Smooth muscle cell (in vitro differentiated cells): ENCODE measurements around the gene SEPTIN3. TPM values are rescaled to one million over a fixed set of nuclear protein-coding genes. Genes with fewer than 3 reads are reported as not detected.
A peak's percentile ranks its signal among the peaks of the same experiment; 100 is the strongest.

Source experiments
- DNase-seq: peaks from one replicate; lab custom pipeline; 2025; ENCODE audit not compliant: unreplicated experiment; lab: John Stamatoyannopoulos, UW
- H2AFZ ChIP-seq: fragments of 200-600 bp; sonication (generic); 2 replicates; pipeline ENCODE4 v1.6.0; 2016; ENCODE audit warnings: antibody characterized with exemption, low read depth, mild to moderate bottlenecking
- H3F3A ChIP-seq: fragments of 200-600 bp; sonication (generic); 2 replicates; pipeline ENCODE4 v1.6.0; 2017; ENCODE audit warnings: antibody characterized with exemption, low read depth
- H3K27ac ChIP-seq: fragments of 200-600 bp; sonication (generic); 2 replicates; pipeline ENCODE4 v1.5.1; 2016; ENCODE audit warnings: low read depth, mild to moderate bottlenecking
- H3K27me3 ChIP-seq: fragments of 200-600 bp; sonication (generic); 2 replicates; pipeline ENCODE4 v1.6.1; 2016; ENCODE audit warnings: low read depth, mild to moderate bottlenecking
- H3K36me3 ChIP-seq: fragments of 200-600 bp; sonication (generic); 2 replicates; pipeline ENCODE4 v1.5.1; 2016; ENCODE audit warnings: low read depth
- H3K4me1 ChIP-seq: fragments of 200-600 bp; sonication (generic); 2 replicates; pipeline ENCODE4 v1.5.1; 2016; ENCODE audit warnings: low read depth
- H3K4me2 ChIP-seq: fragments of 200-600 bp; sonication (generic); 2 replicates; pipeline ENCODE4 v1.6.0; 2016; ENCODE audit warnings: mild to moderate bottlenecking
- H3K4me3 ChIP-seq: fragments of 200-600 bp; sonication (generic); 2 replicates; pipeline ENCODE4 v1.5.1; 2016; ENCODE audit warnings: mild to moderate bottlenecking
- H3K79me2 ChIP-seq: fragments of 200-600 bp; sonication (generic); 2 replicates; pipeline ENCODE4 v1.6.0; 2016; ENCODE audit warnings: low read depth, mild to moderate bottlenecking
- H3K9ac ChIP-seq: fragments of 200-600 bp; sonication (generic); 2 replicates; pipeline ENCODE4 v1.6.0; 2016; ENCODE audit warnings: low read depth
- H3K9me3 ChIP-seq: fragments of 200-600 bp; sonication (generic); replicated peaks from 2 replicates; pipeline ENCODE4 v1.5.1; 2016; ENCODE audit warnings: low read depth
- H4K20me1 ChIP-seq: fragments of 200-600 bp; sonication (generic); 2 replicates; pipeline ENCODE4 v1.6.0; 2016; ENCODE audit warnings: low read depth
- WGBS: methylation state at CpG from one replicate; pipeline ENCODE4 v1.1.7; 2016; ENCODE audit warnings: low lambda C conversion rate; 5-methylcytosine and 5-hydroxymethylcytosine counted together
- polyA plus RNA-seq: library from polyadenylated mRNA; unstranded; fragments of >200 nt; fragmentation: Nextera tagmentation; extraction: Ambion mirVana; gene quantifications from 2 replicates; pipeline ENCODE4 v1.2.1, GENCODE V29; 2016
- total RNA-seq: library from RNA; depleted of rRNA; stranded (reverse); fragments of >200 nt; gene quantifications from 2 replicates; pipeline ENCODE4 v1.2.3, GENCODE V29; 2014
- TF ChIP-seq, protein P1 (sequence below): fragments of 200-600 bp; sonication (generic); IDR thresholded peaks from 2 replicates; pipeline ENCODE4 v1.5.1; 2017; ENCODE audit warnings: borderline replicate concordance, mild to moderate bottlenecking, antibody characterized with exemption; ENCODE audit not compliant: insufficient read depth, poor library complexity, severe bottlenecking

Gene SEPTIN3
- total and polyA plus RNA-seq, 2 experiments from 2014 or later, result 0.99 to 1.1 TPM

DNA sequence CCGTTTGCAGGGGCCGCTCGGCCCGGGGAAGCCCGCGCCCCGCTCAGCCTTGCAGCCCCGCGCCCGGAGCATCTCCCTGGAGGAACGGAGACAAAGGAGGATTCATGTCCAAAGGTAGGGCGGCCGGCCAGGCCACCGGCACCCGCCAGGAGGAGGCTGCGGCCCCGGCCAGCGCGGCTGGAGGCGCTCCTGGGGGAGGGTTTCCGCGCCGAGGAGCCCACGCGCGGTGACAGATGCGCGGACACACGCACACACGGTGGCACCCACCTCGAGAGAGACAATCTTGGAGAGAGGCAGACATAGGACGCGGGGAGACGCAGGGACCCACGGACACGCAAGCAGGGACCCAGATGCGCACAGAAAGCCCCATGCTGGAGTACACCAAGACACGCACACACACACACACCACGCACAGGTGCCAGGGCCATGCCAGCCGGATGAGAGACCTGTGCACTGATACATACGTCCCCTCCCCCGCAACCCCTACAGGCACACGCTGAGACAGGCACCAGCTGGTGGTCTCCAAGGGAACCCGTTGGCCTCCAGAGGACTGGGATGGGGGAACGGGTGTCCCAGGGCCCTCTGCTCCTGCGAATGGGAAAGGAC lies 7.8 kb downstream of the SEPTIN3 start:
- H3K4me2 ChIP-seq, result peak overlapping the region; percentile 88
- TF ChIP-seq, protein P1, sequence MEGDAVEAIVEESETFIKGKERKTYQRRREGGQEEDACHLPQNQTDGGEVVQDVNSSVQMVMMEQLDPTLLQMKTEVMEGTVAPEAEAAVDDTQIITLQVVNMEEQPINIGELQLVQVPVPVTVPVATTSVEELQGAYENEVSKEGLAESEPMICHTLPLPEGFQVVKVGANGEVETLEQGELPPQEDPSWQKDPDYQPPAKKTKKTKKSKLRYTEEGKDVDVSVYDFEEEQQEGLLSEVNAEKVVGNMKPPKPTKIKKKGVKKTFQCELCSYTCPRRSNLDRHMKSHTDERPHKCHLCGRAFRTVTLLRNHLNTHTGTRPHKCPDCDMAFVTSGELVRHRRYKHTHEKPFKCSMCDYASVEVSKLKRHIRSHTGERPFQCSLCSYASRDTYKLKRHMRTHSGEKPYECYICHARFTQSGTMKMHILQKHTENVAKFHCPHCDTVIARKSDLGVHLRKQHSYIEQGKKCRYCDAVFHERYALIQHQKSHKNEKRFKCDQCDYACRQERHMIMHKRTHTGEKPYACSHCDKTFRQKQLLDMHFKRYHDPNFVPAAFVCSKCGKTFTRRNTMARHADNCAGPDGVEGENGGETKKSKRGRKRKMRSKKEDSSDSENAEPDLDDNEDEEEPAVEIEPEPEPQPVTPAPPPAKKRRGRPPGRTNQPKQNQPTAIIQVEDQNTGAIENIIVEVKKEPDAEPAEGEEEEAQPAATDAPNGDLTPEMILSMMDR, result no peak
- H4K20me1 ChIP-seq, result no peaks in the 10 kb centered on the region
- H3K27ac ChIP-seq, result no peak overlapping the region
- no peak overlapping the region for H3K9ac ChIP-seq
- DNase-seq, result no peak
- no peaks in the 10 kb centered on the region for H3K9me3 ChIP-seq
- H2AFZ ChIP-seq, result peak overlapping the region; percentile 79
- no peaks in the 10 kb centered on the region for H3K79me2 ChIP-seq
- H3K27me3 ChIP-seq, result peaks cover 35% of the 10 kb centered on the region
- WGBS, result 6% methylated on average over 39 of the region's 46 CpGs
- H3K4me1 ChIP-seq, result peaks cover 4% of the 10 kb centered on the region
- H3F3A ChIP-seq, result no peaks in the 10 kb centered on the region
- H3K36me3 ChIP-seq, result no peaks in the 10 kb centered on the region
- H3K4me3 ChIP-seq, result peak overlapping the region; percentile 49

DNA sequence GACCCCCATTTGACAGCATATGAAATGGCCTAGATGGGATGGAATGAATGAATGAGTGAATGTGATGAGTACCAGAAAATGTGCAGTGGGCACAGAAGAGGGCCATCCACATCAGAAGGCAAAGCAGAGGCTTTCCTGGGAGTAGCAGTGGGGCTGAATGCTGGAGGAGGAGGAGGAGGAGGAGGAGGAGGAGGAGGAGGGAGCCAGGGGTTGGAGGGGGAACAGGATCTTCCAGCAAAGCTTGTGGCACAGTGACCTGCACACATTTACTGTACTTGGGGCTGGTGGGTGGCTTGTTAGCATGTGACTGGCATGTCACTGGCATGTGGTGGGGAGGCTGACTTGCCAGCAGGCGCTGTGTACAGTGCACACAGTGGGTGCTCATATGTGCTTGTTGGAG lies 9.5 kb downstream of the SEPTIN3 start:
- Histone ChIP-seq H4K20me1 (no peaks in the 10 kb centered on the region), H3F3A (no peaks in the 10 kb centered on the region), H3K27me3 (peaks cover 32% of the 10 kb centered on the region), H3K36me3 (no peaks in the 10 kb centered on the region), H3K9me3 (no peaks in the 10 kb centered on the region), H3K79me2 (no peaks in the 10 kb centered on the region), H3K27ac (no peak overlapping the region), H3K4me1 (peaks cover 4% of the 10 kb centered on the region), H3K4me3 (no peak overlapping the region), H3K4me2 (no peak overlapping the region), H2AFZ (no peak overlapping the region), H3K9ac (no peak overlapping the region)
- TF ChIP-seq, protein P1, result no peak
- 100% methylated on average over 1 of the region's 1 CpG for WGBS
- DNase-seq, result no peak

GRCh38 chr22:41979423-41980250 lies 10.4 kb downstream of the SEPTIN3 start:
- Histone ChIP-seq H3F3A (no peaks in the 10 kb centered on the region), H4K20me1 (no peaks in the 10 kb centered on the region), H3K4me2 (no peak overlapping the region), H3K9me3 (no peaks in the 10 kb centered on the region), H3K27ac (no peak overlapping the region), H3K4me3 (no peak overlapping the region), H3K79me2 (no peaks in the 10 kb centered on the region), H3K4me1 (peaks cover 4% of the 10 kb centered on the region), H3K9ac (no peak overlapping the region), H3K27me3 (peaks cover 32% of the 10 kb centered on the region), H2AFZ (no peak overlapping the region), H3K36me3 (no peaks in the 10 kb centered on the region)
- no peak for DNase-seq
- TF ChIP-seq, protein P1, result no peak
- 87% methylated on average over 9 of the region's 9 CpGs for WGBS

DNA sequence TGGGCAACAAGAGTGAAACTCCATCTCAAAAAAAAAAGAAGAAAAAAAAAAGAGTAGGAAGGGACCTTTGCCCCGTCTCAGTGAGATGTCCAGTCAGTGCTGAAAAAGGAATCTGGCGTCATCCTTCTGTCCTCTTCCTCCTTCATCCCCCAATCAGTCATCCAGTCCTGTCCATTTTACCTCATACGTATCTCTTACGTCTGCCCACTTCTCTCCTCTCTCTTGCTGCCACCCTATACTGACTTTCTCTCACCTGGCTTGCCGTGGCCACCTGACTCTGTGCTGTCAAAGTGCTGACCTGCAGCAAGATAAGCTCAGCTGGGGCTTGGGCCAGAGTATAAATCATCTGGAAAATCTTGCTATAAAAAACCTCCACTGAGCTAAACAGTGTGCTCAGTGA lies 13.6 kb downstream of the SEPTIN3 start:
- H3K4me3 ChIP-seq, result no peak overlapping the region
- H3F3A ChIP-seq, result no peaks in the 10 kb centered on the region
- WGBS, result 94% methylated on average over 5 of the region's 5 CpGs
- no peak overlapping the region for H3K4me2 ChIP-seq
- H3K4me1 ChIP-seq, result no peaks in the 10 kb centered on the region
- H3K36me3 ChIP-seq, result no peaks in the 10 kb centered on the region
- H3K9ac ChIP-seq, result no peak overlapping the region
- H3K79me2 ChIP-seq, result no peaks in the 10 kb centered on the region
- no peak overlapping the region for H3K27ac ChIP-seq
- H3K27me3 ChIP-seq, result peaks cover 4% of the 10 kb centered on the region
- TF ChIP-seq, protein P1, result no peak
- H2AFZ ChIP-seq, result no peak overlapping the region
- no peaks in the 10 kb centered on the region for H3K9me3 ChIP-seq
- no peak for DNase-seq
- no peaks in the 10 kb centered on the region for H4K20me1 ChIP-seq
